ENCODE data around the gene PLPP1. TPM values are rescaled to one million over a fixed set of nuclear protein-coding genes. Genes with fewer than 3 reads are reported as not detected.

Gene PLPP1
- total and polyA plus RNA-seq, 2 of the 13 experiments (the other 11 are each of a cell fraction or from before 2014, with no cell fraction given), result 7.3 to 12.1 TPM

- Histone ChIP-seq H3K9me3 (ENCODE audit: low read length) (no peaks in the 10 kb centered on the region), H3K27ac (ENCODE audit: extremely low read length, insufficient read depth, low read length) (no peak overlapping the region), H4K20me1 (ENCODE audit: insufficient read depth, low read length) (no peaks in the 10 kb centered on the region), H3K4me2 (ENCODE audit: low read depth, low read length) (no peak overlapping the region), H3K27me3 (ENCODE audit: control insufficient read depth in 1 of 2, insufficient read depth in 2 of 2, low read length in 2 of 2) (no peaks in the 10 kb centered on the region), H3K4me1 (ENCODE audit: insufficient read depth, low read length) (peaks cover 12% of the 10 kb centered on the region), H3K9ac (ENCODE audit: insufficient read depth, low read depth, low read length) (no peak overlapping the region), H3K4me3 (replicated peaks in 1 of 3; ENCODE audit: insufficient read depth in 1 of 3, low read depth in 2 of 3, low read length in 3 of 3) (no peak overlapping the region), H3K36me3 (replicated peaks in 1 of 2; ENCODE audit: control insufficient read depth in 1 of 2, insufficient read depth in 2 of 2, low read length in 2 of 2) (no peaks in the 10 kb centered on the region; a peak in 1 of 5 replicates), H2AFZ (ENCODE audit: low read length) (no peak overlapping the region), H3K79me2 (ENCODE audit: insufficient read depth, low read length) (no peaks in the 10 kb centered on the region)
- ChIA-PET POLR2A (no interaction called here), CTCF (ENCODE audit: low intra/inter-chr PET ratio, low total read pairs) (no interaction called here)
- FAIRE-seq (no peak), DNase-seq (ENCODE audit: low spot score) (no peak), ATAC-seq (no peak)
- WGBS (ENCODE audit: low lambda C conversion rate), result 100% methylated on average over 3 of the region's 3 CpGs
- TF ChIP-seq, protein P1, sequence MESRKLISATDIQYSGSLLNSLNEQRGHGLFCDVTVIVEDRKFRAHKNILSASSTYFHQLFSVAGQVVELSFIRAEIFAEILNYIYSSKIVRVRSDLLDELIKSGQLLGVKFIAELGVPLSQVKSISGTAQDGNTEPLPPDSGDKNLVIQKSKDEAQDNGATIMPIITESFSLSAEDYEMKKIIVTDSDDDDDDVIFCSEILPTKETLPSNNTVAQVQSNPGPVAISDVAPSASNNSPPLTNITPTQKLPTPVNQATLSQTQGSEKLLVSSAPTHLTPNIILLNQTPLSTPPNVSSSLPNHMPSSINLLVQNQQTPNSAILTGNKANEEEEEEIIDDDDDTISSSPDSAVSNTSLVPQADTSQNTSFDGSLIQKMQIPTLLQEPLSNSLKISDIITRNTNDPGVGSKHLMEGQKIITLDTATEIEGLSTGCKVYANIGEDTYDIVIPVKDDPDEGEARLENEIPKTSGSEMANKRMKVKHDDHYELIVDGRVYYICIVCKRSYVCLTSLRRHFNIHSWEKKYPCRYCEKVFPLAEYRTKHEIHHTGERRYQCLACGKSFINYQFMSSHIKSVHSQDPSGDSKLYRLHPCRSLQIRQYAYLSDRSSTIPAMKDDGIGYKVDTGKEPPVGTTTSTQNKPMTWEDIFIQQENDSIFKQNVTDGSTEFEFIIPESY (CRISPR knock-in tag; IDR thresholded peaks at IDR 0.05), result no peak
- TF ChIP-seq ZNF678 (CRISPR knock-in tag; IDR thresholded peaks at IDR 0.05) (no peak), ARNT2 (CRISPR knock-in tag; IDR thresholded peaks at IDR 0.05; ENCODE audit: low read depth) (no peak), ZNF619 (CRISPR knock-in tag; IDR thresholded peaks at IDR 0.05) (no peak), ZNF331 (CRISPR knock-in tag; IDR thresholded peaks at IDR 0.05) (no peak), ZNF564 (CRISPR knock-in tag; IDR thresholded peaks at IDR 0.05) (no peak), ZNF550 (CRISPR knock-in tag; IDR thresholded peaks at IDR 0.05; ENCODE audit: borderline replicate concordance) (no peak), NFAT5 (CRISPR knock-in tag; IDR thresholded peaks at IDR 0.05) (no peak), ZNF777 (CRISPR knock-in tag; IDR thresholded peaks at IDR 0.05) (no peak), ZNF704 (CRISPR knock-in tag; IDR thresholded peaks at IDR 0.05; ENCODE audit: borderline replicate concordance) (no peak), RXRA (CRISPR knock-in tag; IDR thresholded peaks at IDR 0.05) (no peak)
- in situ Hi-C loops (cut with HindIII; ENCODE audit: extremely low pct_ligation_motif_present, low pct_unique_long_range_greater_than_20kb) (no loop called here), intact Hi-C loops (cut with micrococcal nuclease; ENCODE audit: unreplicated experiment) (no loop called here)
- no TSS peak for BruUV-seq (replicated peaks)
These were observed 89.0 kb downstream of the PLPP1 start for GRCh38 chr5:55445791-55446190.

All from HepG2 (cell line).